ENCODE data around the gene SORCS2. TPM values are rescaled to one million over a fixed set of nuclear protein-coding genes. Genes with fewer than 3 reads are reported as not detected.

Gene SORCS2
- total RNA-seq, 1 experiment from 2014 or later = 0.06 TPM

- CTCF ChIA-PET = no interaction called here
- BruUV-seq (replicated peaks) = no TSS peak
- TF ChIP-seq EZH2 (IDR thresholded peaks at IDR 0.05; ENCODE audit: borderline replicate concordance, low read depth, low read length, poor library complexity, severe bottlenecking) (no peak), CTCF (conservative IDR thresholded peaks at IDR 0.05; ENCODE audit: low read depth, low read length) (no peak)
- Histone ChIP-seq H3K27ac (ENCODE audit: low read depth, low read length, poor library complexity, severe bottlenecking) (no peak overlapping the region), H3K4me1 (ENCODE audit: insufficient read depth, low read length, poor library complexity, severe bottlenecking) (peaks cover 4% of the 10 kb centered on the region), H3K4me3 (ENCODE audit: low read depth, low read length, poor library complexity, severe bottlenecking) (no peak overlapping the region), H3K9me3 (ENCODE audit: low read depth, low read length, poor library complexity, severe bottlenecking) (no peaks in the 10 kb centered on the region), H3K27me3 (replicated peaks; ENCODE audit: insufficient read depth, low read depth, low read length, poor library complexity) (peaks cover 36% of the 10 kb centered on the region), H3K36me3 (ENCODE audit: insufficient read depth, low read length, poor library complexity, severe bottlenecking) (no peaks in the 10 kb centered on the region)
- intact Hi-C loops (cut with micrococcal nuclease; ENCODE audit: unreplicated experiment) = no loop called here
- POLR2A ChIA-PET (ENCODE audit: low non-redundant PET) = no interaction called here
- no peak for DNase-seq (ENCODE audit: low spot score)
Observed at GRCh38 chr4:7198440-7199128, 6.2 kb downstream of the SORCS2 start.

- Histone ChIP-seq H3K27me3 (replicated peaks; ENCODE audit: insufficient read depth, low read depth, low read length, poor library complexity) (peaks cover 29% of the 10 kb centered on the region), H3K36me3 (ENCODE audit: insufficient read depth, low read length, poor library complexity, severe bottlenecking) (no peaks in the 10 kb centered on the region), H3K9me3 (ENCODE audit: low read depth, low read length, poor library complexity, severe bottlenecking) (no peaks in the 10 kb centered on the region), H3K27ac (ENCODE audit: low read depth, low read length, poor library complexity, severe bottlenecking) (no peak overlapping the region), H3K4me1 (ENCODE audit: insufficient read depth, low read length, poor library complexity, severe bottlenecking) (no peaks in the 10 kb centered on the region), H3K4me3 (ENCODE audit: low read depth, low read length, poor library complexity, severe bottlenecking) (no peak overlapping the region)
- DNase-seq (ENCODE audit: low spot score) = no peak
- CTCF ChIA-PET = no interaction called here
- no TSS peak for BruUV-seq (replicated peaks)
- TF ChIP-seq EZH2 (IDR thresholded peaks at IDR 0.05; ENCODE audit: borderline replicate concordance, low read depth, low read length, poor library complexity, severe bottlenecking) = no peak
- POLR2A ChIA-PET (ENCODE audit: low non-redundant PET) = no interaction called here
- intact Hi-C loops (cut with micrococcal nuclease; ENCODE audit: unreplicated experiment) = no loop called here
Observed at GRCh38 chr4:7199129-7199725, 6.9 kb downstream of the SORCS2 start.

- TF ChIP-seq CTCF (conservative IDR thresholded peaks at IDR 0.05; ENCODE audit: low read depth, low read length) = no peak
- TF ChIP-seq EZH2 (IDR thresholded peaks at IDR 0.05; ENCODE audit: borderline replicate concordance, low read depth, low read length, poor library complexity, severe bottlenecking) = no peak
- POLR2A ChIA-PET (ENCODE audit: low non-redundant PET) = no interaction called here
- Histone ChIP-seq H3K4me1 (ENCODE audit: insufficient read depth, low read length, poor library complexity, severe bottlenecking) (no peaks in the 10 kb centered on the region), H3K27ac (ENCODE audit: low read depth, low read length, poor library complexity, severe bottlenecking) (no peak overlapping the region), H3K27me3 (replicated peaks; ENCODE audit: insufficient read depth, low read depth, low read length, poor library complexity) (peaks cover 22% of the 10 kb centered on the region), H3K4me3 (ENCODE audit: low read depth, low read length, poor library complexity, severe bottlenecking) (no peak overlapping the region), H3K36me3 (ENCODE audit: insufficient read depth, low read length, poor library complexity, severe bottlenecking) (no peaks in the 10 kb centered on the region), H3K9me3 (ENCODE audit: low read depth, low read length, poor library complexity, severe bottlenecking) (no peaks in the 10 kb centered on the region)
- no peak for DNase-seq (ENCODE audit: low spot score)
- no TSS peak for BruUV-seq (replicated peaks)
- intact Hi-C loops (cut with micrococcal nuclease; ENCODE audit: unreplicated experiment) = no loop called here
- CTCF ChIA-PET = no interaction called here
Observed at GRCh38 chr4:7199771-7200441, 7.6 kb downstream of the SORCS2 start.

Measured in A673 (cell line).